GM18505 (cell line): ENCODE data around the gene CCBE1.
"Not testable (repeated sequence)": the region's sequence is repeated elsewhere in the genome, so short reads cannot be mapped to it uniquely, and the experiment has no call there.

Experiments
- ATAC-seq: cut with Tn5 transposase; IDR thresholded peaks from one replicate; pipeline ENCODE4 v1.9.1; 2021; ENCODE audit not compliant: unreplicated experiment
- POLR2A ChIP-seq: IDR thresholded peaks from 4 replicates; pipeline ENCODE4 v1.6.1; 2011; ENCODE audit warnings: borderline replicate concordance; ENCODE audit not compliant: insufficient read depth, insufficient read length; ENCODE audit errors: extremely low read depth

The CCBE1 gene

DNA sequence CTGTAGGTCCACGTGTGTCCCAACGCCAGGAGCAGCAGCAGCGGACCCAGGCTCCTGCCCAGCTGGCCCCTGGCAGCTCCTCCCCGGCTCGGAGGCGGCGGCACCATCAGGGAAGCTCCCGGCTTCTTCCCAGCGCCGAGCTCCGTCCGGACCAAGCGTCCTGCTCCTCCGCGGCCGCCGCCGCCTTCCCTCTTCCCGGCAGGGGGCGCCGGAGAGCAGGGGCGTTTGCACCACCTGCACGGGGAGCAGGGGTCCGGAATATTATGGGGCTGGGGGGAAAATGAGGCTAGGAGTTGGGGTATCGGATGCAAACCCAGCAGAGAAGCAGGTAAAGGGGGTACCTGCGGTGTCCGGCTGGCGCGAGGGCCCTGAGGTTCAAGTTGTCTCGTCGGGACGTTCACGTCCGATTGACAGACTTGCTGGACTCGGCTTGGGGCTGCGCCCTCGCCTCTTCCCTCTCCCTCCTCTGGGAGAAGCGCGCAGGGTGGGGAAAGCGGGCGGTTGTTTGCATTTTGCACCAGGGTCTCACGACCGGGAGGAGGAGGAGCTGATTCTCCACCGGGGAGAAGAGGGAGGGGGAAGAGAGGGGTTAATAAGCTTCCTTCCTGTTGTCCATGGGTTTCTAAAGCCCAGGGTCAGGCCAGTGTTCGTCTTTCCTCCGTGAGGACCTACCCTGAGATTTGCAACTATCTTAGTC lies at the start of gene CCBE1:
CCBE1 (minus strand) TSS at position 188 of the 697 bp plus-strand sequence.
- no peak for ATAC-seq
- TF ChIP-seq POLR2A = no peak

DNA sequence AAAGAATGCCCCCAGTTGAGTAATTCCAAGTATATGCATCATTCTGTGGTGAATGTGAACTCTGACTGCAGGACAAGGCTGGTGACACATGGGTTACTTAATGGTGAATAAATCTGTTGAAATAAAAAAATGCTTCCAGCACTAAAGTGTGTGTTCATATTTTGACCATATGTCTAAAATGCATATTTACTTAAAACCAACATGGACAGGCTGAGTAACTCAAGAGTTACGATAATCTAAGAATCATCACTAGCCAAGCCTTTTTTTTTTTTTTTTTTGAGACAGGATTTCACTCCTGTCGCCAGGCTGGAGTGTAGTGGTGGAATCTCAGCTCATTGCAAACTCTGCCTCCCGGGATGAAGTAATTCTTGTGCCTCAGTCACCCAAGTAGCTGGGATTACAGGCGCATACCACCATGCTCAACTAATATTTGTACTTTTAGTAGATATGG lies 47.1 kb upstream of the CCBE1 start:
- no peak for ATAC-seq
- TF ChIP-seq POLR2A = no peak

DNA sequence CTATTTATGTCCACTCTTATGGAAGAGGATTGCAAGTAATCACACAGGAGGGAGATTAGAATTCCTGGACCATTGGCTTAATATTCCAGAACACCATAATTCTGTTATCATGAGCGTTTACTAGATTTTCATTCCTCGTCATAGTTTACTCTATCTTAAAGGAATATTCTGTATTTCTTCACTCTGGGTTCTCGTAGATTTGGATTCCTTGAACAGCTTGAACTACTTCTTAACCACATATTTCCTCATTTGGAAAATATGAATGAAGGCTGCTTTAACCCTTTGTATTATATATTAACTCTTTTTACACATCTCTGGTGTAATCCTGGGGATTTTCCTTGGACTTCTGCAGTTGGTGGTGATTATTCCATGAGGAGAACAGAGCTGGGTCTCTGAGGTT lies 46.3 kb upstream of the CCBE1 start:
- ATAC-seq = no peak
- no peak for TF ChIP-seq POLR2A

DNA sequence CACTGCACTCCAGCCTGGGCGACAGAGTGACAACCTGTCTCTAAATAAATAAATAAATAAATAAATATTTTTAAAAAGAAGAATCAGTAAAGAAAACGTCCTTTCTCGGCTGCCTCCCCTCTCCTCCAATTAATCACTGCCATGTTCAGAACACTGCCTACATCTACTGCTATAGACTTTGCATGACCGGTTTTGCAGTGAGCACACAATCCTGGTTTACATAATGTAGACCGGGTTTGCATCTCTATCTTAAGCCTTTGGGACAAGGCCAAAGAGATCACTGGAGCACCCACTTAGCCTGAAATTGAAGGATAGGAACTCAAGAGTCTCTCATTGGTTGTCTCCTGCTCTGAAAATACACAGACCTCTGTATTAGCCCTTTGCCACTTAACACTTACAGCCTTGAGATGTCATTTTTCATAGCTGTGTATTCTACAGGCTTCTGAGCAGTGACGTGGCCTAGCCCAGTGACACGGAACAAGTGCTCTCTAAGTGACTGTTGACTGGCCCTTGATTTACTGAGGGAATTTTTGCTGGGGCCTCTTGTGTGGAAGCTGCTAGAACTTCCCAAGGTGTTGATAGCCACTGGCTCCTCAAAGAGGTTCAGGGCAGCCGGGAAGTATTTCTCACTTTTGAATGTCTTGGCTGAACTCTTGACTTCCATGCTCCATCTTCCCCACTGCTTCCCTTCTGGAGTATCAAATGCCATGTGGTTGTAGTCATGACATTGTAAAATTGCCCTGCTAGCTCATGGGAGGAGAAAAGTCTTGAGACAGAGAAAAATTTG lies 45.3 kb upstream of the CCBE1 start:
- no peak for ATAC-seq
- no peak for TF ChIP-seq POLR2A

DNA sequence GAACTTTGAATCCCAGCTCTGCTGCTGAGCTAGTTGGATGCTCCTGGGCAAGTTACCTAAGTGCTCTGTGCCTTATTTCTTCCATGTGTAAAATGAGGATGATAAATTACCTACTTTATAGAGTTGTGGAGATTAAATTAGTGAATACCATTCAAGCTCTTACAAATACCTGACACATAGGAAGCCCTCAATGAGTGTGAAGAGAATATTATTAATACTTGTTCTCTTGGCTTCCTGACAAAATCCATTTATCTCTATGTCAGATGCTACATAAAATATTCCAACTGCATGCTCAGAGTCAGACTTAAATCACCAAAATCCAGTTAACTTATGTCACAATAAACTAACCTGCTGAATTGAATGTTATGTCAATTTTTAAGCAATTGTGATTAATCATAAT lies 42.9 kb upstream of the CCBE1 start:
- TF ChIP-seq POLR2A = no peak
- ATAC-seq = no peak

DNA sequence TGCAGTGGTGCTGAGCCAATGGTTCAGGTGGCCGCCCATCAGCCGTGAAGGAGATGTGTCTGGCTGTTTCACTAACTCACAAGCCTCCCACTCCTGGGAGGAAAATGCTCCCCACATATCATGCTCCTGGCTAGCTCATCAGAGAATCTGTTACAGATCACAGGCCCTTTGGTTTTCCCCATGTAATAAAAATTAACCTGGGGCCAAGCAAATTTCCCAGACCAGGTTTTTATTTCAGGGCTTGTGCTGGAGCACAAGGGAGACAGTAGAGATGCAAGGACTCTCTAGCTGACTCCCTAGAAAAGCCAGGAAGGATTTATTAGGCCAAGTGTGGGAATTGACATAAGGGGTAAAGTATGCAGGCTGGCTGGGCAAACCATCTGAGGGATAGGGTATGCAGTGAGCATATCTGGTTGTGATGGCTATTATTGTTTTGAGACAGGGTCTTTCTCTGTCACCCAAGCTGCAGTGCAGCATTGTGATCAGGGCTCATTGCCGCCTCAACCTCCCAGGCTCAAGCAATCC lies 40.6 kb upstream of the CCBE1 start:
- no peak for TF ChIP-seq POLR2A
- no peak for ATAC-seq

DNA sequence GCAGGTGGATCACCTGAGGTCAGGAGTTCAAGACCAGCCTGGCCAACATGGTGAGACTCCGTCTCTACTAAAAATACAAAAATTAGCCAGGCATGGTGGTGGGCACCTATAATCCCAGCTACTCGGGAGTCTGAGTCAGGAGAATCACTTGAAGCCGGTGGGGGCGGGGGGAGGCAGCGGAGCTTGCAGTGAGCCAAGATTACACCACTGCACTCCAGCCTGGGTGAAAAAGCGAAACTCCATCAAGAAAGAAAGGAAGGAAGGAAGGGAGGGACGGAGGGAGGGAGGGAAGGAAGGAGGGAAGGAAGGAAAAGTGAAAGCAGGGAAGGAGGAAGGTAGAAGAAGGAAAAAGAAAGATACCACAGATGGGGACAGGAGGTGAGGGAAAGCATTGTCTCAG lies 40.1 kb upstream of the CCBE1 start:
- not testable (repeated sequence) for ATAC-seq

DNA sequence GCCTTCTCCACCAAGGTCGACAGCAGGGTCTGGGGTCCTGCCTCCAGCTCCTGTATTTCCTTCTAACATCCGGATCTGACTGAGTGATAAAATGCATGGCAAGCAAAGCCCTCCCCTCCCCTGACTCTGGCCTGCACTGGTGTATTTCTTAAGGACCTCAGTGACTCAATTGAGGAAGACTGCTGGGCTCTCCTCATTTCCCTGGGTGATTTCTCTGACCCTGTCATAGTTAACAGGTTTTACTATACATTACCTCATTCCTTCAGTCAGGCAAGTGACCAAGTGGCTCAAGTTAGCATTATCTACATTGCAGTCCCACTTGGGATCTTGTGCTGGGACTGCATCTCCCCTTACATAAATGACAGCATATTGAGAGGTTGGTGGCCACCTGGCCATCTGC lies 38.8 kb upstream of the CCBE1 start:
- TF ChIP-seq POLR2A = no peak

DNA sequence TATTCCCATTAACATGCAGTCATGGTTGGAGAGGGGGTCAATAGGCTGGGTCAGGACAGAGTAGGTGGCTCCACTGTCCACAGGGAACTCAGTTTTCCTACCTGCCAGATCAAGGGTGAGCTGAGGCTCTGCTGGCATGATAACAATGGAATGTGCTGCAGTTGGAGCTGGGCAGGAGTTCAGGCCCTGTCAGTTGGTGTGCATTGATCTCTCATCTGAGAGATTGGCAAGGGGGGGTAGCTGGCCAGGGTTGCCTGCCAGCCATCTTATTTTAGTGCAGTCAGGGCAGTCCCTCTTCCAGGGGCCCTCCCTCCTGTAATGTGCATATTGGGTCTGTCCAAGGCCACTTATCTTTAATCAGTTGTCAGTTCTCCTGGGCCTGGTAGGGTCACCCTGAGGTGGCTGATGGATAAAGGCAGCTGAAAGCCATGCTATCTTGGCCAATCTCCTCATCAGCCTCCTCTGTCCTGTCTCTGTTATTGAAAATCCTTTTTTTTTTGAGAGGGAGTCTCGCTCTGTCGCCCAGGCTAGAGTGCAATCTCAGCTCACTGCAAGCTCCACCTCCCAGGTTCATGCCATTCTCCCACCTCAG lies 38.1 kb upstream of the CCBE1 start:
- no peak for TF ChIP-seq POLR2A
- ATAC-seq = no peak

More for the DNA sequence above, 38.8 kb upstream of the CCBE1 start:
- ATAC-seq = no peak

DNA sequence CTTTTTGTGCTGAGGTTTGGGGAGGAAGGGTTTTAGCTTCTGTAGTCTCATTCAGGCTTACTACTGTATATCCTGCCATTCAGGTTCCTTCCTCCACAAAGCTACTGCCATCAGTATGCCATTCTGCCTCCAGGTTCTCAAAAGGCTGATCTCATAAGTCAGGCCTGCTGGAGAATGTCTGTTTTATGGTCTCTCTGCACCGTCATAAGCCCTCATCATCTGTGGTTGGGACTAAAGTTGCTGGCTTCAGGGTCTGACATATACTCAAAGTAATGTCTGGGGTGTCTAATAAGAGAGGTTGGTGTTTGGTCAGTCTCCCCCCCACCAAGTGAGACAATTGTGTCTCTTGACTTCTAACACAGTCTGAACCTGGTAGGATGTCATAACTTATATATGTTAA lies 36.2 kb upstream of the CCBE1 start:
- no peak for TF ChIP-seq POLR2A
- no peak for ATAC-seq

DNA sequence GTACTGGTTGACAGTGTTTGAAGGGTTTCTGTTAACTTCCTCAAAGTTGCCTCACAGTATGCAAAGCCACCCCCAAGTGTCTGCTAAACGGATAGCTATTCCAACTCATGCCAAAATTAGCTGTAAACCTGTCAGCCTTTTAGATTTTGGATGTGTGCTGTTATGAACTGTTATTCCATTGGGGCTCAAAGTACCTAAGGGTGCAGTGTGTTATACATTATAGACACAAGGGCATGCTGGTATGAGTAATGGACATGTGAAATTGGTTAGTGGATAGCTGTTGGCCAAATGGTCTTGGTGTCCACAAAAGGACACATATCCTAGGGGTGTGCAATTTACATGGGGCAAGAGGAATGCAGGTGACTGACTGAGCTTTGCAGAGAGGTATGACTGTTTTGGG lies 33.7 kb upstream of the CCBE1 start:
- no peak for TF ChIP-seq POLR2A
- no peak for ATAC-seq

DNA sequence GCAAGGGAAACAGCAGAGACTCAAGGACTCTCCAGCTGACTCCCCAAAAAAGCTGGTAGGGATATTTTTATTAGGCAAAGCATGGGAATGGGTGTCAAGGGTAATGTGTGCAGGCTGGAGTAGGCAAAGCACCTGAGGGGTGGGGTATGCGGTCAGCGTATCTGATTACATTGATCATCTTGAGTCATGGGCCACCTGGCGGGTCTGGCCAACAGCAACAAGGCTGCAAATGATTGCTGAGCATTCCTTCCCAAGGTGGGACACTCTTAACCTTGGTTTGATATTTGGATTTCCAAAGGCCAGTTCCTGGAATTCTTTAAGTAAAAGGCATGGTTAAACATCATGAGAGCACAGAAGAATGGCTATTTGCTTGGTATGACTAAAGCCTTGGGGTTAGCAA lies 32.6 kb upstream of the CCBE1 start:
- no peak for TF ChIP-seq POLR2A
- no peak for ATAC-seq

DNA sequence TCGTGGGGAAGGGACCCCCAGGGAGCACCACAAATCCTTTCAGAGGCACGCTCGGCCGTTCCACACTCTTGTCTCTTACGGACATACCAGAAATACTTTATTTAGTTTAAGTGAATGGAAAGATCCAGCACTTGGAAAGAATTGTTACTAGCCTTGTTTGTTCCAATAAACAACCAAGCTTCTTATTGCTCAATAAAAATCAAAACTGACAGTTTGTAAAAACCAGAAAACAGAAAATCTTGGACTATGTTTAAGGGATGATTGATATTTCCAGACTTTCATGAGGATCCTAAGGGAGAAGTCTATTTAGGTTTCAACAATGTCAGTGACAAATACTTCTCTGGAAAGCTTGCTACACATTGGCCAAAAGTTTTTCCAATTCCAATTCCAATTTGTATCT lies 31.6 kb upstream of the CCBE1 start:
- no peak for ATAC-seq
- TF ChIP-seq POLR2A = no peak

DNA sequence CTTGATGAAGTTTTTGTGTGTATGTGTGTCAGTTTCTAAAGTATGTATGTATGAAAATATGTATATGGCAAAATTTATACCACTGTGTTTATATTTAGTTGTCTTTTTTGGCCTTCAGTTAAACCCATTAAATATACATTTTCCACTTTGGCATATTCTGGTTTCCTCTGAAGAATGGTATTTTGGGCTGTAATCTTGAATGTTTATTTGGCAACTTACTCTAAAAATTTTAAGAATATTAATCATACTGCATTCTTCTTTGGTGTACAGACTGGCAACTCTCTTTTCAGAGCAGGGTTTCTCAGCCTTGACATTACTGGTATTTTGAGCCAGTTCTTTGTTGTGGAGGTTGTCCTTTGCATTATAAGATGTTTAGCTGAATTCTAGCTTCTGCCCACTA lies 27.9 kb upstream of the CCBE1 start:
- no peak for TF ChIP-seq POLR2A
- no peak for ATAC-seq
